ENCODE data around the gene ABCC6.

GRCh38 chr16:16120382-16121184 lies 102.7 kb downstream of the ABCC6 start:
- TF ChIP-seq, protein P1, sequence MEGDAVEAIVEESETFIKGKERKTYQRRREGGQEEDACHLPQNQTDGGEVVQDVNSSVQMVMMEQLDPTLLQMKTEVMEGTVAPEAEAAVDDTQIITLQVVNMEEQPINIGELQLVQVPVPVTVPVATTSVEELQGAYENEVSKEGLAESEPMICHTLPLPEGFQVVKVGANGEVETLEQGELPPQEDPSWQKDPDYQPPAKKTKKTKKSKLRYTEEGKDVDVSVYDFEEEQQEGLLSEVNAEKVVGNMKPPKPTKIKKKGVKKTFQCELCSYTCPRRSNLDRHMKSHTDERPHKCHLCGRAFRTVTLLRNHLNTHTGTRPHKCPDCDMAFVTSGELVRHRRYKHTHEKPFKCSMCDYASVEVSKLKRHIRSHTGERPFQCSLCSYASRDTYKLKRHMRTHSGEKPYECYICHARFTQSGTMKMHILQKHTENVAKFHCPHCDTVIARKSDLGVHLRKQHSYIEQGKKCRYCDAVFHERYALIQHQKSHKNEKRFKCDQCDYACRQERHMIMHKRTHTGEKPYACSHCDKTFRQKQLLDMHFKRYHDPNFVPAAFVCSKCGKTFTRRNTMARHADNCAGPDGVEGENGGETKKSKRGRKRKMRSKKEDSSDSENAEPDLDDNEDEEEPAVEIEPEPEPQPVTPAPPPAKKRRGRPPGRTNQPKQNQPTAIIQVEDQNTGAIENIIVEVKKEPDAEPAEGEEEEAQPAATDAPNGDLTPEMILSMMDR (IDR thresholded peaks at IDR 0.05), result no peak
- peak in 1 of 2 donors; percentile 12 for TF ChIP-seq EP300 (IDR thresholded peaks at IDR 0.05)
